K562 (cell line): Measurements from ENCODE around the gene AQP2. TPM values are rescaled to one million over a fixed set of nuclear protein-coding genes. Genes with fewer than 3 reads are reported as not detected.
A peak's percentile ranks its signal among the peaks of the same experiment; 100 is the strongest.

Experiments used
- ATAC-seq: fragments of 200-7000 bp; cut with Tn5 transposase; 3 replicates; pipeline ENCODE4 v1.9.1; 2020; ENCODE audit warnings: moderate library complexity
- BruUV-seq: library from RNA; stranded (reverse); fragments of 400-500 nt; replicated peaks from 2 replicates; lab custom pipeline; 2021; lab: Mats Ljungman, UMichigan
- CTCF ChIA-PET: fragments of 300-600 bp; formaldehyde crosslinking; extraction: SDS; loops from one replicate; lab custom pipeline; 2021; ENCODE audit warnings: low intra/inter-chr PET ratio; lab: Yijun Ruan, JAX
- POLR2A ChIA-PET: fragments of 300-600, 350-650 bp; sonication (Branson Sonifier 250); formaldehyde crosslinking; extraction: SDS; loops from one replicate; lab custom pipeline; 2021; ENCODE audit warnings: antibody characterized with exemption, inconsistent platforms; lab: Yijun Ruan, JAX
- DNase-seq, 4 experiments: peaks; one replicate each; pipeline versions ENCODE4 v3.0.0 to v3.0.0-alpha.2; 2011 to 2018; ENCODE audit warnings: low spot score in 3 of 4, mixed read lengths in 3 of 4; ENCODE audit errors: extremely low read depth in 1 of 4
- FAIRE-seq: peaks from 2 replicates; lab custom pipeline; 2011; peaks lifted over from hg19 to GRCh38; lab: Jason Lieb, UNC
- H2AFZ ChIP-seq: 2 replicates; pipeline ENCODE4 v1.6.0; 2011; ENCODE audit warnings: low read depth, low read length, control low read depth, inconsistent platforms
- H3K27ac ChIP-seq: fragments of 200-600 bp; 3 replicates; pipeline ENCODE4 v1.8.0; 2011; ENCODE audit warnings: low read depth, mild to moderate bottlenecking, control low read depth, inconsistent platforms, low read length, moderate library complexity, mixed read lengths; ENCODE audit errors: extremely low read depth
- H3K27me3 ChIP-seq, 2 experiments: fragments of 300-600 bp in 1 of 2; 2 replicates in 1 of 2; 3 replicates in 1 of 2; pipeline versions ENCODE4 v1.6.0 to v1.8.0; 2011; ENCODE audit warnings: inconsistent platforms in 2 of 2, low read length in 2 of 2, mild to moderate bottlenecking in 1 of 2, mixed read lengths in 1 of 2, moderate library complexity in 1 of 2; ENCODE audit not compliant: control insufficient read depth in 2 of 2, insufficient read depth in 2 of 2
- H3K36me3 ChIP-seq: fragments of 300-600 bp; 3 replicates; pipeline ENCODE4 v1.8.0; 2011; ENCODE audit warnings: mild to moderate bottlenecking, low read length, inconsistent platforms; ENCODE audit not compliant: control insufficient read depth, insufficient read depth
- H3K4me1 ChIP-seq, 2 experiments: fragments of 200-600 bp in 1 of 2; replicated peaks in 1 of 2; 2 replicates in 1 of 2; 3 replicates in 1 of 2; pipeline versions ENCODE4 v1.5.1 to v1.8.0; 2011; ENCODE audit warnings: inconsistent platforms in 2 of 2, low read length in 2 of 2, mild to moderate bottlenecking in 1 of 2, mixed read lengths in 1 of 2, moderate library complexity in 1 of 2; ENCODE audit not compliant: control insufficient read depth in 2 of 2, insufficient read depth in 2 of 2
- H3K4me2 ChIP-seq: 2 replicates; pipeline ENCODE4 v1.6.1; 2011; ENCODE audit warnings: low read length, control low read depth, inconsistent platforms, mixed read lengths; ENCODE audit not compliant: insufficient read depth
- H3K4me3 ChIP-seq: fragments of 200-600 bp; sonication (generic), shearing (Covaris generic); 2 replicates; pipeline ENCODE4 v1.5.1; 2016; ENCODE audit warnings: control low read depth, inconsistent platforms
- H3K79me2 ChIP-seq: fragments of 200-600 bp; 3 replicates; pipeline ENCODE4 v1.8.0; 2011; ENCODE audit warnings: low read length, inconsistent platforms; ENCODE audit not compliant: control insufficient read depth, insufficient read depth
- H3K9ac ChIP-seq, 2 experiments: 2 replicates each; pipeline versions ENCODE4 v1.6.0 to v1.6.1; 2011; ENCODE audit warnings: low read depth in 2 of 2, low read length in 2 of 2, control low read depth in 1 of 2, inconsistent platforms in 1 of 2, mild to moderate bottlenecking in 1 of 2, mixed read lengths in 1 of 2; ENCODE audit not compliant: insufficient read depth in 1 of 2
- H3K9me1 ChIP-seq: one replicate; pipeline ENCODE4 v1.6.0; 2011; ENCODE audit warnings: inconsistent platforms, mild to moderate bottlenecking, low read length, moderate library complexity; ENCODE audit not compliant: control insufficient read depth, insufficient read depth
- H3K9me3 ChIP-seq: replicated peaks from 2 replicates; pipeline ENCODE4 v1.5.1; 2011; ENCODE audit warnings: low read depth, low read length, inconsistent platforms; ENCODE audit not compliant: control insufficient read depth, insufficient read depth
- H4K20me1 ChIP-seq: replicated peaks from 2 replicates; pipeline ENCODE4 v1.6.1; 2011; ENCODE audit warnings: low read length, inconsistent platforms, mixed read lengths; ENCODE audit not compliant: control insufficient read depth, insufficient read depth
- BCL6 ChIP-seq: fragments of 250-450 bp; sonication (Bioruptor Pico); IDR thresholded peaks from 2 replicates; pipeline ENCODE4 v1.4.0; 2020
- CCAR2 ChIP-seq: fragments of 200-400 bp; formaldehyde crosslinking; IDR thresholded peaks from 2 replicates; pipeline ENCODE4 v1.6.1; 2017; ENCODE audit warnings: mild to moderate bottlenecking, low read depth, low read length
- CHD4 ChIP-seq: fragments of 200-600 bp; sonication (generic); IDR thresholded peaks from 3 replicates; pipeline ENCODE4 v1.6.1; 2012; ENCODE audit warnings: low read depth, mild to moderate bottlenecking, mixed read lengths, low read length, inconsistent platforms; ENCODE audit not compliant: insufficient read depth, insufficient replicate concordance, poor library complexity, severe bottlenecking
- EHMT2 ChIP-seq: fragments of 450-650 bp; IDR thresholded peaks from 2 replicates; pipeline ENCODE4 v1.6.1; 2018; ENCODE audit warnings: antibody characterized with exemption
- HINFP ChIP-seq: fragments of 450-650 bp; conservative IDR thresholded peaks from 2 replicates; pipeline ENCODE4 v1.6.1; 2016; ENCODE audit warnings: missing genetic modification characterization, low read depth, mild to moderate bottlenecking, control low read depth, missing compliant biosample characterization
- MTA2 ChIP-seq: fragments of 450-650 bp; IDR thresholded peaks from 2 replicates; pipeline ENCODE4 v1.6.1; 2016; ENCODE audit warnings: low read depth
- PHF20 ChIP-seq: fragments of 450-650 bp; IDR thresholded peaks from 2 replicates; pipeline ENCODE4 v1.6.1; 2018; ENCODE audit not compliant: partially characterized antibody
- ZFP36 ChIP-seq: fragments of 150-350 bp; IDR thresholded peaks from 2 replicates; pipeline ENCODE4 v1.6.1; 2018; ENCODE audit warnings: low read length, low read depth; ENCODE audit not compliant: partially characterized antibody
- ZFX ChIP-seq: sonication (generic); formaldehyde crosslinking; IDR thresholded peaks from 2 replicates; pipeline ENCODE4 v1.8.0; 2022; ENCODE audit warnings: mild to moderate bottlenecking, missing genetic modification reagents, moderate library complexity
- WGBS: fragments of 100-300 bp; shearing (Covaris generic); methylation state at CpG from one replicate; pipeline ENCODE4 v1.1.6; 2016; ENCODE audit warnings: low coverage, mixed read lengths; ENCODE audit not compliant: insufficient coverage; ENCODE audit errors: missing lambda C conversion rate; 5-methylcytosine and 5-hydroxymethylcytosine counted together
- in situ Hi-C: fragments of 300-500 bp; cut with MboI; formaldehyde crosslinking; loops from 4 replicates; pipeline ENCODE4 v1.15.0; 2018; ENCODE audit warnings: inconsistent platforms, mixed read lengths
- intact Hi-C: fragments of 100-400 bp; cut with micrococcal nuclease; formaldehyde crosslinking; loops from 2 replicates; pipeline ENCODE4 v1.14.2; 2022
- polyA plus RNA-seq, 8 experiments: library from polyadenylated mRNA; depleted of rRNA in 4 of 8; stranded (reverse) in 5 of 8; unstranded in 3 of 8; fragments of >200 nt; fragmentation: Nextera tagmentation in 2 of 8; fragmentation: Illumina TruSeq in 1 of 8; extraction: Ambion mirVana in 2 of 8; extraction: Trizol in 1 of 8; gene quantifications; 2 replicates each; pipeline versions ENCODE4 v1.2.1 to v1.2.3, GENCODE V29; 2011 to 2014; ENCODE audit warnings: inconsistent platforms in 1 of 8, missing spikeins in 1 of 8
- total RNA-seq, 7 experiments: library from RNA; depleted of rRNA in 6 of 7; stranded (reverse); fragments of >200 nt in 6 of 7; fragmentation: Illumina TruSeq in 2 of 7; extraction: Trizol in 2 of 7; gene quantifications; 2 replicates each; pipeline versions ENCODE4 v1.2.1 to v1.2.3, GENCODE V29; 2011 to 2021; ENCODE audit warnings: low replicate concordance in 1 of 7

Gene AQP2
- total and polyA plus RNA-seq, 9 of the 15 experiments (the other 6 are each of a cell fraction or from before 2014, with no cell fraction given): not detected

- no peak overlapping the region for H2AFZ ChIP-seq
- H3K4me1 ChIP-seq: peaks cover 7 to 20% of the 10 kb centered on the region in 2 experiments; a peak in 3 of 5 replicates
- no TSS peak for BruUV-seq
- ATAC-seq: no peak
- FAIRE-seq: no peak
- H3K27ac ChIP-seq: no peak overlapping the region
- H3K9ac ChIP-seq: no peak overlapping the region
- POLR2A ChIA-PET: interaction anchor here (1.0 to 2.1 kb wide), 3 partner anchors 9 to 15 kb away, joined by 4 to 6 read pairs (median 5); no protein-coding TSS in a partner anchor
- no peaks in the 10 kb centered on the region for H3K9me3 ChIP-seq
- H3K4me3 ChIP-seq: no peak overlapping the region
- no peak overlapping the region for H3K4me2 ChIP-seq
- CTCF ChIA-PET: no interaction called here
- DNase-seq: no peak
- H3K27me3 ChIP-seq: peaks cover 4 to 17% of the 10 kb centered on the region in 2 experiments; a peak in 3 of 5 replicates
- intact Hi-C loops (no loop called here), in situ Hi-C loops (no loop called here)
- H3K36me3 ChIP-seq: no peaks in the 10 kb centered on the region
- H3K79me2 ChIP-seq: no peaks in the 10 kb centered on the region
- TF ChIP-seq PHF20 (no peak), BCL6 (CRISPR knock-in tag) (no peak)
- H3K9me1 ChIP-seq: no peaks in the 10 kb centered on the region
- H4K20me1 ChIP-seq: no peaks in the 10 kb centered on the region
- WGBS: 18% methylated on average over 1 of the region's 1 CpG
Measured at GRCh38 chr12:49907352-49907751, 43.2 kb upstream of the AQP2 start.

GRCh38 chr12:49909356-49909755 lies 41.2 kb upstream of the AQP2 start:
- intact Hi-C loops: no loop called here
- WGBS: 100% methylated on average over 1 of the region's 4 CpGs
- ChIA-PET POLR2A (interaction anchor here (0.7 to 0.8 kb wide), 2 partner anchors 23 to 41 kb away, joined by 4 read pairs; no protein-coding TSS in a partner anchor), CTCF (interaction anchor here (0.5 to 0.6 kb wide), 2 partner anchors 12 to 416 kb away, joined by 5 read pairs; no protein-coding TSS in a partner anchor)
- ATAC-seq (no peak), FAIRE-seq (no peak), DNase-seq (no peak)
- no peaks in the 10 kb centered on the region for H3K79me2 ChIP-seq
- H3K9me1 ChIP-seq: no peaks in the 10 kb centered on the region
- H4K20me1 ChIP-seq: no peaks in the 10 kb centered on the region
- no peaks in the 10 kb centered on the region for H3K36me3 ChIP-seq
- no peak overlapping the region for H3K4me3 ChIP-seq
- peaks cover 10 to 22% of the 10 kb centered on the region in 2 experiments; a peak in 4 of 5 replicates for H3K4me1 ChIP-seq
- BruUV-seq: no TSS peak
- peak overlapping the region; percentile 78; the same call in 1 of the 2 replicates for H2AFZ ChIP-seq
- H3K9ac ChIP-seq: peak overlapping the region in 1 of 2 experiments; percentile 76; a peak in 2 of 4 replicates
- H3K27me3 ChIP-seq: peaks cover 0 to 5% of the 10 kb centered on the region in 2 experiments; a peak in 2 of 5 replicates
- no peak overlapping the region for H3K27ac ChIP-seq
- TF ChIP-seq CHD4: no peak
- TF ChIP-seq EHMT2: no peak
- no peak for TF ChIP-seq MTA2
- no peak for TF ChIP-seq HINFP (tag)
- TF ChIP-seq ZFP36: no peak
- TF ChIP-seq CCAR2: no peak
- TF ChIP-seq ZFX (CRISPR knock-in tag): peak; percentile 20; the same call in 1 of the 2 replicates
- no peak overlapping the region for H3K4me2 ChIP-seq
- H3K9me3 ChIP-seq: no peaks in the 10 kb centered on the region
- in situ Hi-C loops: no loop called here
